ENCODE data around the gene CYB5R3.
"Not testable (repeated sequence)": the region's sequence is repeated elsewhere in the genome, so short reads cannot be mapped to it uniquely, and the experiment has no call there.

CYB5R3 gene

GRCh38 chr22:42601879-42602465 is 47.2 kb downstream of the CYB5R3 start:
- no peak for DNase-seq (ENCODE audit: low read depth in 2 of 2)

- no peak for DNase-seq (ENCODE audit: low read depth in 2 of 2)
Observed at GRCh38 chr22:42596863-42597530, 52.2 kb downstream of the CYB5R3 start.

- DNase-seq (ENCODE audit: low read depth in 2 of 2), result no peak
Observed at GRCh38 chr22:42596336-42596735, 52.9 kb downstream of the CYB5R3 start.

- no peak for DNase-seq (ENCODE audit: low read depth in 2 of 2)
Observed at GRCh38 chr22:42595434-42595833, 53.8 kb downstream of the CYB5R3 start.

- no peak for DNase-seq (ENCODE audit: low read depth in 2 of 2)
Observed at GRCh38 chr22:42591987-42592386, 57.2 kb downstream of the CYB5R3 start.

- DNase-seq (ENCODE audit: low read depth in 2 of 2), result no peak
Observed at GRCh38 chr22:42587588-42588175, 61.5 kb downstream of the CYB5R3 start.

- no peak for DNase-seq (ENCODE audit: low read depth in 2 of 2)
Observed at GRCh38 chr22:42586381-42586780, 62.8 kb downstream of the CYB5R3 start.

GRCh38 chr22:42585096-42585495 is 64.1 kb downstream of the CYB5R3 start:
- DNase-seq (ENCODE audit: low read depth in 2 of 2), result no peak

GRCh38 chr22:42584364-42584940 is 64.7 kb downstream of the CYB5R3 start:
- DNase-seq (ENCODE audit: low read depth in 2 of 2), result no peak

- no peak for DNase-seq (ENCODE audit: low read depth in 2 of 2)
Observed at GRCh38 chr22:42582987-42583386, 66.2 kb downstream of the CYB5R3 start.

- DNase-seq (ENCODE audit: low read depth in 2 of 2), result peak; percentile 72 to 81
Observed at GRCh38 chr22:42581762-42582716, 67.2 kb downstream of the CYB5R3 start.

- DNase-seq (ENCODE audit: low read depth in 2 of 2), result not testable (repeated sequence)
Observed at GRCh38 chr22:42581194-42581761, 67.9 kb downstream of the CYB5R3 start.

GRCh38 chr22:42580040-42580439 is 69.2 kb downstream of the CYB5R3 start:
- DNase-seq (ENCODE audit: low read depth in 2 of 2), result not testable (repeated sequence)

- DNase-seq (ENCODE audit: low read depth in 2 of 2), result no peak
Observed at GRCh38 chr22:42577623-42578240, 71.5 kb downstream of the CYB5R3 start.

GRCh38 chr22:42577141-42577540 is 72.1 kb downstream of the CYB5R3 start:
- not testable (repeated sequence) for DNase-seq (ENCODE audit: low read depth in 2 of 2)

- DNase-seq (ENCODE audit: low read depth in 2 of 2), result not testable (repeated sequence)
Observed at GRCh38 chr22:42575996-42576574, 73.1 kb downstream of the CYB5R3 start.

- DNase-seq (ENCODE audit: low read depth in 2 of 2), result not testable (repeated sequence)
Observed at GRCh38 chr22:42574468-42574867, 74.7 kb downstream of the CYB5R3 start.

GRCh38 chr22:42574046-42574445 is 75.1 kb downstream of the CYB5R3 start:
- not testable (repeated sequence) for DNase-seq (ENCODE audit: low read depth in 2 of 2)

- DNase-seq (ENCODE audit: low read depth in 2 of 2), result not testable (repeated sequence)
Observed at GRCh38 chr22:42571068-42571467, 78.1 kb downstream of the CYB5R3 start.

GRCh38 chr22:42570580-42570979 is 78.6 kb downstream of the CYB5R3 start:
- not testable (repeated sequence) for DNase-seq (ENCODE audit: low read depth in 2 of 2)

Data from stimulated activated CD8-positive, alpha-beta memory T cell treated with anti-CD3 and anti-CD28 coated beads, Interleukin-7, amount 100 ng/mL, for 4 hours (primary cell).